H1 (cell line): ENCODE measurements around the gene EME2. TPM values are rescaled to one million over a fixed set of nuclear protein-coding genes. Genes with fewer than 3 reads are reported as not detected.

Experiments used
- CTCF ChIA-PET: fragments of 300-600 bp; sonication (Branson Sonifier 250); formaldehyde crosslinking; loops from one replicate; lab custom pipeline; 2021; ENCODE audit not compliant: partially characterized antibody; lab: Charles Lee
- POLR2A ChIA-PET: fragments of 300-600 bp; sonication (Branson Sonifier 250); formaldehyde crosslinking; loops from one replicate; lab custom pipeline; 2021; ENCODE audit warnings: inconsistent platforms; ENCODE audit not compliant: partially characterized antibody; lab: Charles Lee
- DNase-seq, 2 experiments: peaks; one replicate each; pipeline versions ENCODE4 v3.0.0 to v3.0.0-alpha.2; 2010 to 2022; ENCODE audit warnings: low spot score in 2 of 2, low read depth in 1 of 2, mixed read lengths in 1 of 2
- FAIRE-seq: peaks from 2 replicates; lab custom pipeline; 2011; peaks lifted over from hg19 to GRCh38; lab: Jason Lieb, UNC
- H2AFZ ChIP-seq: 2 replicates; pipeline ENCODE4 v1.8.1; 2012; ENCODE audit warnings: low read length, inconsistent platforms
- H2AK5ac ChIP-seq: 2 replicates; pipeline ENCODE4 v1.6.1; 2013; ENCODE audit warnings: low read depth, low read length
- H2BK120ac ChIP-seq: replicated peaks from 2 replicates; pipeline ENCODE3; 2013; ENCODE audit warnings: low read depth, low read length, inconsistent platforms
- H2BK12ac ChIP-seq: 2 replicates; pipeline ENCODE4 v1.6.1; 2013; ENCODE audit warnings: low read depth, low read length
- H2BK15ac ChIP-seq: 2 replicates; pipeline ENCODE4 v1.6.1; 2013; ENCODE audit warnings: low read length
- H2BK20ac ChIP-seq: 2 replicates; pipeline ENCODE4 v1.6.1; 2013; ENCODE audit warnings: low read length
- H2BK5ac ChIP-seq: 2 replicates; pipeline ENCODE4 v1.6.1; 2013; ENCODE audit warnings: low read depth, low read length
- H3K14ac ChIP-seq: 2 replicates; pipeline ENCODE4 v1.6.1; 2013; ENCODE audit warnings: inconsistent platforms; ENCODE audit not compliant: insufficient read length
- H3K18ac ChIP-seq: 2 replicates; pipeline ENCODE4 v1.6.1; 2013; ENCODE audit warnings: low read length; ENCODE audit errors: extremely low read depth
- H3K23ac ChIP-seq: 2 replicates; pipeline ENCODE4 v1.6.1; 2013; ENCODE audit warnings: inconsistent platforms; ENCODE audit not compliant: insufficient read length
- H3K23me2 ChIP-seq: 2 replicates; pipeline ENCODE4 v1.6.1; 2013; ENCODE audit warnings: low read depth, low read length
- H3K27ac ChIP-seq: 2 replicates; pipeline ENCODE4 v1.6.1; 2011; ENCODE audit warnings: low read depth, low read length, inconsistent platforms
- H3K27me3 ChIP-seq, 4 experiments: replicated peaks in 1 of 4; 1 replicate in 1 of 4; 2 replicates in 3 of 4; pipeline versions ENCODE4 v1.6.1 to v1.8.1; 2011 to 2013; ENCODE audit warnings: low read length in 3 of 4, mild to moderate bottlenecking in 3 of 4, inconsistent platforms in 2 of 4, mixed read lengths in 2 of 4, moderate library complexity in 1 of 4; ENCODE audit not compliant: control insufficient read depth in 3 of 4, insufficient read depth in 3 of 4; ENCODE audit errors: extremely low read depth in 1 of 4
- H3K36me3 ChIP-seq, 4 experiments: 2 replicates each; pipeline versions ENCODE4 v1.6.1 to v1.8.1; 2011 to 2013; ENCODE audit warnings: mild to moderate bottlenecking in 4 of 4, low read length in 3 of 4, moderate library complexity in 2 of 4, control low read depth in 1 of 4, inconsistent platforms in 1 of 4; ENCODE audit not compliant: insufficient read depth in 4 of 4, control insufficient read depth in 2 of 4
- H3K4ac ChIP-seq: replicated peaks from 2 replicates; pipeline ENCODE3; 2013; ENCODE audit warnings: low read length, low read depth, mixed read lengths, inconsistent platforms; ENCODE audit not compliant: insufficient read length
- H3K4me1 ChIP-seq, 4 experiments: replicated peaks in 1 of 4; 1 replicate in 1 of 4; 2 replicates in 3 of 4; pipeline versions ENCODE4 v1.6.1 to v1.8.1; 2011 to 2013; ENCODE audit warnings: low read length in 3 of 4, inconsistent platforms in 2 of 4, mixed read lengths in 1 of 4; ENCODE audit not compliant: insufficient read depth in 4 of 4, control insufficient read depth in 3 of 4
- H3K4me2 ChIP-seq, 2 experiments: 2 replicates each; pipeline versions ENCODE4 v1.6.1 to v1.8.1; 2011 to 2013; ENCODE audit warnings: low read depth in 2 of 2, low read length in 2 of 2, control low read depth in 1 of 2, inconsistent platforms in 1 of 2, mild to moderate bottlenecking in 1 of 2; ENCODE audit not compliant: insufficient read depth in 1 of 2
- H3K4me3 ChIP-seq, 4 experiments: fragments of 200-600, 300-600 bp in 1 of 4; sonication (generic), shearing (Covaris generic), sonication (Bioruptor Twin) in 1 of 4; 2 replicates each; pipeline versions ENCODE4 v1.5.1 to v1.8.1; 2011 to 2016; ENCODE audit warnings: low read length in 4 of 4, low read depth in 3 of 4, control low read depth in 2 of 4, inconsistent platforms in 2 of 4, mild to moderate bottlenecking in 2 of 4, mixed read lengths in 1 of 4, moderate library complexity in 1 of 4; ENCODE audit not compliant: insufficient read depth in 2 of 4; ENCODE audit errors: extremely low read depth in 1 of 4
- H3K56ac ChIP-seq: replicated peaks from 2 replicates; pipeline ENCODE3; 2013; ENCODE audit warnings: low read depth, mild to moderate bottlenecking, mixed read lengths, low read length, inconsistent platforms; ENCODE audit not compliant: insufficient read length
- H3K79me1 ChIP-seq: 2 replicates; pipeline ENCODE4 v1.6.1; 2013; ENCODE audit warnings: low read depth, low read length, control low read depth
- H3K79me2 ChIP-seq, 2 experiments: 2 replicates each; pipeline versions ENCODE4 v1.6.1 to v1.8.1; 2012 to 2013; ENCODE audit warnings: low read length in 2 of 2, mild to moderate bottlenecking in 2 of 2, inconsistent platforms in 1 of 2; ENCODE audit not compliant: insufficient read depth in 2 of 2, control insufficient read depth in 1 of 2
- H3K9ac ChIP-seq, 4 experiments: replicated peaks in 1 of 4; 1 replicate in 1 of 4; 2 replicates in 3 of 4; pipeline versions ENCODE4 v1.6.1 to v1.8.1; 2011 to 2013; ENCODE audit warnings: low read depth in 3 of 4, low read length in 3 of 4, control low read depth in 2 of 4, mild to moderate bottlenecking in 2 of 4, moderate library complexity in 2 of 4, inconsistent platforms in 1 of 4; ENCODE audit errors: extremely low read depth in 1 of 4
- H3K9me3 ChIP-seq, 2 experiments: 2 replicates each; pipeline versions ENCODE4 v1.6.1 to v1.8.1; 2012 to 2013; ENCODE audit warnings: mild to moderate bottlenecking in 2 of 2, moderate library complexity in 2 of 2, control low read depth in 1 of 2, inconsistent platforms in 1 of 2, low read depth in 1 of 2, low read length in 1 of 2, mixed read lengths in 1 of 2; ENCODE audit not compliant: insufficient read depth in 2 of 2
- H4K20me1 ChIP-seq, 2 experiments: replicated peaks in 1 of 2; 2 replicates each; pipeline versions ENCODE3 to v1.8.1; 2011 to 2013; ENCODE audit warnings: inconsistent platforms in 2 of 2, low read length in 2 of 2, mild to moderate bottlenecking in 1 of 2; ENCODE audit not compliant: insufficient read depth in 2 of 2, control insufficient read depth in 1 of 2
- H4K5ac ChIP-seq: 2 replicates; pipeline ENCODE4 v1.6.1; 2013; ENCODE audit warnings: low read length, low read depth, mixed read lengths, inconsistent platforms; ENCODE audit not compliant: insufficient read length
- H4K8ac ChIP-seq: 2 replicates; pipeline ENCODE4 v1.8.0; 2013; ENCODE audit warnings: mild to moderate bottlenecking, moderate library complexity, low read length, inconsistent platforms; ENCODE audit not compliant: insufficient read depth; ENCODE audit errors: extremely low read depth
- H4K91ac ChIP-seq: replicated peaks from 2 replicates; pipeline ENCODE3; 2013; ENCODE audit warnings: low read length, mixed read lengths, inconsistent platforms; ENCODE audit not compliant: insufficient read length
- ASH2L ChIP-seq: fragments of 200-600, 300-600 bp; sonication (generic); IDR thresholded peaks from one replicate; pipeline ENCODE4 v1.7.1; 2017; ENCODE audit warnings: low read length
- BACH1 ChIP-seq: IDR thresholded peaks from 2 replicates; pipeline ENCODE4 v1.6.1; 2012; ENCODE audit warnings: low read length, improper control_type of control experiment
- CEBPB ChIP-seq: IDR thresholded peaks from 2 replicates; pipeline ENCODE4 v1.6.1; 2012; ENCODE audit warnings: low read depth, low read length
- CREB1 ChIP-seq: IDR thresholded peaks from 2 replicates; pipeline ENCODE4 v1.6.1; 2012; ENCODE audit warnings: inconsistent platforms
- GABPA ChIP-seq: IDR thresholded peaks from 2 replicates; pipeline ENCODE4 v1.6.1; 2011; ENCODE audit warnings: mild to moderate bottlenecking, low read length, moderate library complexity, borderline replicate concordance; ENCODE audit not compliant: insufficient read depth
- HDAC6 ChIP-seq: IDR thresholded peaks from one replicate; pipeline ENCODE4 v1.7.1; 2012; ENCODE audit warnings: low read depth, mild to moderate bottlenecking, inconsistent platforms, low read length, moderate library complexity
- MAX ChIP-seq: IDR thresholded peaks from 2 replicates; pipeline ENCODE4 v1.6.1; 2012; ENCODE audit warnings: inconsistent platforms
- RNF2 ChIP-seq: fragments of 200-900, 300-1000 bp; sonication (generic); IDR thresholded peaks from 2 replicates; pipeline ENCODE4 v1.7.1; 2016; ENCODE audit warnings: borderline replicate concordance, low read depth, mild to moderate bottlenecking, antibody characterized with exemption, low read length; ENCODE audit not compliant: poor library complexity, severe bottlenecking; ENCODE audit errors: missing control alignments
- SIN3A ChIP-seq, 2 experiments: IDR thresholded peaks in 1 of 2; conservative IDR thresholded peaks in 1 of 2; 2 replicates each; pipeline ENCODE4 v1.6.1; 2011 to 2012; ENCODE audit warnings: low read length in 2 of 2, improper control_type of control experiment in 1 of 2, low read depth in 1 of 2, mild to moderate bottlenecking in 1 of 2
- WGBS, 2 experiments: shearing (Covaris generic) in 1 of 2; methylation state at CpG; one replicate each; pipeline versions ENCODE4 v1.1.6 to v1.1.7; 2013 to 2015; ENCODE audit warnings: low lambda C conversion rate in 2 of 2, mixed read lengths in 2 of 2, inconsistent platforms in 1 of 2, low coverage in 1 of 2, missing lambda C conversion rate in 1 of 2; ENCODE audit not compliant: insufficient replicate concordance in 2 of 2, insufficient coverage in 1 of 2, insufficient read length in 1 of 2; ENCODE audit errors: extremely low coverage in 1 of 2, missing lambda C conversion rate in 1 of 2; 5-methylcytosine and 5-hydroxymethylcytosine counted together
- polyA plus RNA-seq, 7 experiments: library from polyadenylated mRNA; depleted of rRNA in 3 of 7; stranded (reverse) in 5 of 7; unstranded in 2 of 7; fragments of >200 nt in 5 of 7; fragments of 200-250 nt in 2 of 7; gene quantifications; 1 replicate in 5 of 7; 2 replicates in 1 of 7; 4 replicates in 1 of 7; pipeline versions ENCODE4 v1.2.1 to v1.2.3, GENCODE V29; 2011 to 2013; ENCODE audit warnings: missing spikeins in 2 of 7, mixed read lengths in 2 of 7
- total RNA-seq: library from RNA; stranded (reverse); fragmentation: NEBNext Ultra II Directional; extraction: Animal tissue kit (Norgen Biotek cat#: 25700); gene quantifications from 2 replicates; pipeline ENCODE4 v1.2.1, GENCODE V29; 2021

EME2 gene
- total and polyA plus RNA-seq, 2 of the 8 experiments (the other 6 are each of a cell fraction or from before 2014, with no cell fraction given): 13.1 to 19.7 TPM

- H4K8ac ChIP-seq: peak overlapping the region; percentile 71
- H2BK20ac ChIP-seq: no peak overlapping the region
- DNase-seq (peak; percentile 59 to 92), FAIRE-seq (no peak)
- no peak overlapping the region for H3K4ac ChIP-seq
- H4K20me1 ChIP-seq: peaks cover 1 to 9% of the 10 kb centered on the region in 2 experiments
- H2BK120ac ChIP-seq: no peak overlapping the region
- H3K23ac ChIP-seq: no peak overlapping the region
- H2BK15ac ChIP-seq: peak overlapping the region; percentile 61; the same call in 1 of the 2 replicates
- peaks cover 3 to 37% (median 7%) of the 10 kb centered on the region in 4 experiments; a peak in 4 of 8 replicates for H3K36me3 ChIP-seq
- H3K14ac ChIP-seq: no peak overlapping the region
- H3K9ac ChIP-seq: no peak overlapping the region; a peak in 2 of 7 replicates
- 45% methylated on average over 47 of the region's 81 CpGs; no CpG with 5 or more reads in 1 of the 2 experiments for WGBS, 2 experiments
- CTCF ChIA-PET: interaction anchor here (0.7 to 3.3 kb wide), 12 partner anchors 9 to 115 kb away, joined by 3 to 21 read pairs (median 6); partner anchors contain the start of genes EME2, IGFALS, MAPK8IP3 and MRPS34
- no peak overlapping the region for H3K27ac ChIP-seq
- H3K4me2 ChIP-seq: peak overlapping the region; percentile 61 to 89
- peak overlapping the region; percentile 74 for H4K91ac ChIP-seq
- no peaks in the 10 kb centered on the region; a peak in 1 of 4 replicates for H3K9me3 ChIP-seq
- H3K4me1 ChIP-seq: peaks cover 0 to 13% (median 7%) of the 10 kb centered on the region in 4 experiments; a peak in 5 of 7 replicates
- no peaks in the 10 kb centered on the region for H3K79me1 ChIP-seq
- H3K27me3 ChIP-seq: no peaks in the 10 kb centered on the region; a peak in 1 of 7 replicates
- peak overlapping the region; percentile 78 for H3K18ac ChIP-seq
- no peaks in the 10 kb centered on the region; the same call in 1 of the 2 replicates for H3K23me2 ChIP-seq
- H2BK12ac ChIP-seq: 0 out of 2 replicates have a peak overlapping the region, but pooled peaks have one; percentile 60
- no peak overlapping the region for H2AFZ ChIP-seq
- peak overlapping the region; percentile 8 to 57 (median 36); a peak in 7 of 8 replicates for H3K4me3 ChIP-seq
- no peak overlapping the region for H3K56ac ChIP-seq
- H3K79me2 ChIP-seq: no peaks in the 10 kb centered on the region; a peak in 1 of 4 replicates
- H2AK5ac ChIP-seq: 0 out of 2 replicates have a peak overlapping the region, but pooled peaks have one; percentile 14
- POLR2A ChIA-PET: interaction anchor here (0.6 to 13.5 kb wide), 13 partner anchors 9 to 343 kb away, joined by 3 to 246 read pairs (median 3); partner anchors contain the start of genes EME2, JPT2, MAPK8IP3 and MRPS34
- no peak overlapping the region; the same call in none of the 2 replicates for H2BK5ac ChIP-seq
- H4K5ac ChIP-seq: peak overlapping the region; percentile 76
- TF ChIP-seq HDAC6 (no peak), GABPA (peak; percentile 63; the same call in 1 of the 2 replicates), RNF2 (peak; percentile 51), MAX (peak; percentile 100), ASH2L (no peak), CREB1 (0 out of 2 replicates have a peak, but pooled peaks have one; percentile 42), SIN3A (conservative IDR thresholded peaks at IDR 0.05 in 1 of 2, IDR thresholded peaks at IDR 0.05 in 1 of 2; ENCODE audit: low read depth in 1 of 2, low read length in 2 of 2) (peak; percentile 35 to 81; a peak in 2 of 4 replicates), CEBPB (no peak), BACH1 (0 out of 2 replicates have a peak, but pooled peaks have one; percentile 51)
Observed at GRCh38 chr16:1763521-1764511, 8.8 kb upstream of the EME2 start.
